ENCODE data around the gene CREB1.

Gene CREB1

DNA sequence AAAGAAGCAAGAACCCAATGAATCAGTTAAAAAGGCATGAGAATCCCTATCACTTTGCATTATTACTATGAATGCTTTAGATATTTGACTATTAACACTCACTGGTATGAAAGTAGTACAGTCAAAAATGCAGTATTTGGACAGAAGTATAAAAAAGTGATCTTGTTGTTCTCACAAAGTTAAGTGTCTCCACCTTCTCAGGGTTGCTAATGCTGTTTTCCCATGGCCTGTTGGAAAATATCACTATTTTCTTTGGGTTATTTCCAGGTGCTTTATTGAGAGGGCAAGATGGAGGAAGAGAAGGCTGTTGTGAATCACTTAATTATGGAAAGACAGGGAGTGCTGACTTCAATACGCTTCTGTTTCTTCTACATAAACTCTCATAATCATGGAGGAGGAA lies 13.6 kb upstream of the CREB1 start:
- H3K4me3 ChIP-seq (ENCODE audit: low read depth in 1 of 2, low read length in 1 of 2): no peak overlapping the region
- no peaks in the 10 kb centered on the region for H3K9me3 ChIP-seq
- H3K36me3 ChIP-seq: no peaks in the 10 kb centered on the region
- TF ChIP-seq, protein P1, sequence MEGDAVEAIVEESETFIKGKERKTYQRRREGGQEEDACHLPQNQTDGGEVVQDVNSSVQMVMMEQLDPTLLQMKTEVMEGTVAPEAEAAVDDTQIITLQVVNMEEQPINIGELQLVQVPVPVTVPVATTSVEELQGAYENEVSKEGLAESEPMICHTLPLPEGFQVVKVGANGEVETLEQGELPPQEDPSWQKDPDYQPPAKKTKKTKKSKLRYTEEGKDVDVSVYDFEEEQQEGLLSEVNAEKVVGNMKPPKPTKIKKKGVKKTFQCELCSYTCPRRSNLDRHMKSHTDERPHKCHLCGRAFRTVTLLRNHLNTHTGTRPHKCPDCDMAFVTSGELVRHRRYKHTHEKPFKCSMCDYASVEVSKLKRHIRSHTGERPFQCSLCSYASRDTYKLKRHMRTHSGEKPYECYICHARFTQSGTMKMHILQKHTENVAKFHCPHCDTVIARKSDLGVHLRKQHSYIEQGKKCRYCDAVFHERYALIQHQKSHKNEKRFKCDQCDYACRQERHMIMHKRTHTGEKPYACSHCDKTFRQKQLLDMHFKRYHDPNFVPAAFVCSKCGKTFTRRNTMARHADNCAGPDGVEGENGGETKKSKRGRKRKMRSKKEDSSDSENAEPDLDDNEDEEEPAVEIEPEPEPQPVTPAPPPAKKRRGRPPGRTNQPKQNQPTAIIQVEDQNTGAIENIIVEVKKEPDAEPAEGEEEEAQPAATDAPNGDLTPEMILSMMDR (IDR thresholded peaks at IDR 0.05): no peak
- H3K27ac ChIP-seq: no peak overlapping the region
- no peaks in the 10 kb centered on the region for H3K4me1 ChIP-seq (ENCODE audit: control insufficient read depth in 1 of 2, insufficient read depth in 1 of 2, low read depth in 1 of 2, low read length in 1 of 2)
- no peaks in the 10 kb centered on the region for H3K27me3 ChIP-seq

DNA sequence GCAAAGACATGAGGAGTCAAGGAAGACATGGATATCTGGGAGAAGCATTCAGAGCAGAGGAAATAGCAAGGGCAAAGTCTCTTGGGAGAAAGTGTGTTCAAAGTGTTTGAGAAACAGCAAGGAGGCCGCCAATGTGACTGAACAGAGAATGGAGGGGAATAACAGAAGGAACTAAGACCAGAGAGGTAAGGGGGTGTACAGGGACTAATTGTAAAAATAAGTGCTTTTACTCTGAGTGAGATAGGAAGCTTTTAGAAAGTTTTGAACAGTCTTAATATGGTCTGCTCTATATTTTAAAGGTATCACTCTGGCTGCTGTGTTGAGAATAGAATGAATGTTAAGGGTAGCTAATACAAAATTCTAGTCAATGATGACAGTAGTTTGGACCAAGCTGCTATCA lies 6.8 kb upstream of the CREB1 start:
- Histone ChIP-seq H3K9me3 (no peaks in the 10 kb centered on the region), H3K27me3 (no peaks in the 10 kb centered on the region), H3K4me1 (ENCODE audit: control insufficient read depth in 1 of 2, insufficient read depth in 1 of 2, low read depth in 1 of 2, low read length in 1 of 2) (peaks cover 11 to 15% of the 10 kb centered on the region in 2 experiments), H3K4me3 (ENCODE audit: low read depth in 1 of 2, low read length in 1 of 2) (no peak overlapping the region), H3K36me3 (no peaks in the 10 kb centered on the region), H3K27ac (no peak overlapping the region)
- TF ChIP-seq, protein P1 (IDR thresholded peaks at IDR 0.05): no peak

- no peaks in the 10 kb centered on the region for H3K36me3 ChIP-seq
- no peaks in the 10 kb centered on the region for H3K9me3 ChIP-seq
- TF ChIP-seq, protein P1 (IDR thresholded peaks at IDR 0.05): no peak
- H3K27ac ChIP-seq: peak overlapping the region; percentile 74
- H3K4me1 ChIP-seq (ENCODE audit: control insufficient read depth in 1 of 2, insufficient read depth in 1 of 2, low read depth in 1 of 2, low read length in 1 of 2): peaks cover 21% of the 10 kb centered on the region in 2 experiments
- peak overlapping the region in 1 of 2 experiments; percentile 2 for H3K4me3 ChIP-seq (ENCODE audit: low read depth in 1 of 2, low read length in 1 of 2)
- no peaks in the 10 kb centered on the region for H3K27me3 ChIP-seq
These were observed 4.5 kb upstream of the CREB1 start for GRCh38 chr2:207525296-207525695.

DNA sequence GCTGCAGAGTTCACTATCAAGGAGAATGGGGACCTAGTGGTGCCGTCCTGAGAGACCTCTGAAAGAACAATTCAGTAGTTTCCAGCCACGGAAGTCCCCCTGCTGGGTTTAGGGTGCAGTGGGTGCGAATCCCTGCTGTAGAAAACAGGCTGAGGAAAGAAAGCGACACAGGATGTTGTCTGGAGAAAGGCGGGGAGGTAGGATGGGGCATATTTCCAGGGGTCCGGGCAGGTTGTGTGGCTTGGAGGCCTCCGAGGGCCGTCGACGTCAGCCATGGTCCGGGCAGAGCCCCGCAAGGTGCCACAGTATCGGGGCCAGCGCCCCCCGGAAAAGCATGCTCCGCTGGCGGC lies 807 bp upstream of the CREB1 start:
- Histone ChIP-seq H3K4me3 (ENCODE audit: low read depth in 1 of 2, low read length in 1 of 2) (peak overlapping the region; percentile 88 to 89), H3K27me3 (no peaks in the 10 kb centered on the region), H3K36me3 (peaks cover 5% of the 10 kb centered on the region), H3K27ac (peak overlapping the region; percentile 99), H3K4me1 (ENCODE audit: control insufficient read depth in 1 of 2, insufficient read depth in 1 of 2, low read depth in 1 of 2, low read length in 1 of 2) (peaks cover 48 to 51% of the 10 kb centered on the region in 2 experiments), H3K9me3 (no peaks in the 10 kb centered on the region)
- TF ChIP-seq, protein P1 (IDR thresholded peaks at IDR 0.05): no peak

DNA sequence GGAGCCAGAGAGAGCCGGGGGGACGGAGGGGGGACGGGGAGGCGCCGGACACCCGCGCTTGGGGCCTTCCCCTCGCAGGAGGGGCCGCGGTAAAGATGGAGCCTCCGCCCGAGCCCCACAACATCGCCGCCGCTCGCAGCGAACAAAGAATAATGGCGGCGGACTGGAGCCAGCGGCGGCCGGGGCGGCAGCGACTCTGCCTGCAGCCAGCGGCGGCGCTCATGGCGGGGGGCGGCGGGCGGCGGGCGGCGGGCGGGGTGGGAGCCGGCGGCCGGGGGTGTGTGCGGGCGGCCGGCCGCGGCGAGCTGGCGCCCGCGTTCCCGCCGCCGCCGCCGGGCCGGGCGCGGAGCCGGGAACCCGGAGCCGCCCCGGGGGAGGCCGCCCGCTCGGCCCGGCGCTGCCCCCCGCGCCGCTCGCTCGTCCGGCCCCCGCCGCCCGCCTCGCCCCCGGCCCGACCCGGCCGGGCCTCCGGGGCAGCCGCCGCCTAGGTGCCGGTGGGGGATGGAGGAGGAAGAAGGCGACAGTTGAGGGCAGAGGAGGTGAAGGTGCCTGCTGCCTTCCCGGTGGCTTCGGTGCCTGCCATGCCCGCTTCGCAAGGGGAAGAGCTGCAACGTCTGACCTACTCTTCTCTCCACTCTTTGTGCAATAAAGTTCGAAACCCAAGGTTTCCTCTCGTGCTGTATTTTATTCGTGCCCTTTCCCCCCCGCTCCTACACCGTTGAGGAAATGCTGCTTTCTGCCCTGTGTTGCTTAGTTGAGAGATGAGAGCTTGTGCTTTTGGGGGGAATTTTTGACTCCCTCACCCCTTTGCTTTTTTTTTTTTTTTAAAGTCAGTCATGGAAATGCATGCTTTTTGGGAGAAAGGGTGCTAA lies 634 bp downstream of the CREB1 start:
- no peaks in the 10 kb centered on the region for H3K9me3 ChIP-seq
- H3K4me3 ChIP-seq (ENCODE audit: low read depth in 1 of 2, low read length in 1 of 2): peak overlapping the region; percentile 88 to 94
- peak overlapping the region; percentile 99 for H3K27ac ChIP-seq
- TF ChIP-seq, protein P1 (IDR thresholded peaks at IDR 0.05): no peak
- H3K36me3 ChIP-seq: peaks cover 5% of the 10 kb centered on the region
- H3K27me3 ChIP-seq: no peaks in the 10 kb centered on the region
- peaks cover 53 to 55% of the 10 kb centered on the region in 2 experiments for H3K4me1 ChIP-seq (ENCODE audit: control insufficient read depth in 1 of 2, insufficient read depth in 1 of 2, low read depth in 1 of 2, low read length in 1 of 2)

Measured in neutrophil (primary cell).